Measurements from ENCODE around the gene PTTG1IP. TPM values are rescaled to one million over a fixed set of nuclear protein-coding genes. Genes with fewer than 3 reads are reported as not detected.

Gene PTTG1IP
- total RNA-seq, 1 donor from 2014 or later: 194 TPM

Other genes starting within 250 kb of the PTTG1IP start
- not detected for gene KRTAP10-9, start 246.6 kb downstream of the PTTG1IP start, total RNA-seq
- gene KRTAP10-10, start 236.3 kb downstream of the PTTG1IP start, total RNA-seq: not detected
- gene KRTAP10-11, start 227.3 kb downstream of the PTTG1IP start, total RNA-seq: not detected
- gene KRTAP12-4, start 219.0 kb downstream of the PTTG1IP start, total RNA-seq: not detected
- not detected for gene KRTAP12-3, start 215.8 kb downstream of the PTTG1IP start, total RNA-seq
- not detected for gene KRTAP12-2, start 206.8 kb downstream of the PTTG1IP start, total RNA-seq
- gene KRTAP12-1, start 191.5 kb downstream of the PTTG1IP start, total RNA-seq: not detected
- not detected for gene KRTAP10-12, start 176.5 kb downstream of the PTTG1IP start, total RNA-seq
- not detected for gene TSPEAR, start 162.1 kb downstream of the PTTG1IP start, total RNA-seq
- gene UBE2G2, start 71.9 kb downstream of the PTTG1IP start, total RNA-seq: 69.7 TPM
- 66.0 TPM for gene SUMO3, start 55.6 kb downstream of the PTTG1IP start, total RNA-seq
- gene ITGB2, start 47.2 kb upstream of the PTTG1IP start, total RNA-seq: 11.5 TPM
- gene SLX9, start 66.3 kb upstream of the PTTG1IP start, total RNA-seq: 35.8 TPM
- 13.7 TPM for gene ADARB1, start 200.9 kb upstream of the PTTG1IP start, total RNA-seq

All from cardiac septum (tissue), 1 donor.